ENCODE measurements around the gene LDLRAD2.

LDLRAD2 gene

DNA sequence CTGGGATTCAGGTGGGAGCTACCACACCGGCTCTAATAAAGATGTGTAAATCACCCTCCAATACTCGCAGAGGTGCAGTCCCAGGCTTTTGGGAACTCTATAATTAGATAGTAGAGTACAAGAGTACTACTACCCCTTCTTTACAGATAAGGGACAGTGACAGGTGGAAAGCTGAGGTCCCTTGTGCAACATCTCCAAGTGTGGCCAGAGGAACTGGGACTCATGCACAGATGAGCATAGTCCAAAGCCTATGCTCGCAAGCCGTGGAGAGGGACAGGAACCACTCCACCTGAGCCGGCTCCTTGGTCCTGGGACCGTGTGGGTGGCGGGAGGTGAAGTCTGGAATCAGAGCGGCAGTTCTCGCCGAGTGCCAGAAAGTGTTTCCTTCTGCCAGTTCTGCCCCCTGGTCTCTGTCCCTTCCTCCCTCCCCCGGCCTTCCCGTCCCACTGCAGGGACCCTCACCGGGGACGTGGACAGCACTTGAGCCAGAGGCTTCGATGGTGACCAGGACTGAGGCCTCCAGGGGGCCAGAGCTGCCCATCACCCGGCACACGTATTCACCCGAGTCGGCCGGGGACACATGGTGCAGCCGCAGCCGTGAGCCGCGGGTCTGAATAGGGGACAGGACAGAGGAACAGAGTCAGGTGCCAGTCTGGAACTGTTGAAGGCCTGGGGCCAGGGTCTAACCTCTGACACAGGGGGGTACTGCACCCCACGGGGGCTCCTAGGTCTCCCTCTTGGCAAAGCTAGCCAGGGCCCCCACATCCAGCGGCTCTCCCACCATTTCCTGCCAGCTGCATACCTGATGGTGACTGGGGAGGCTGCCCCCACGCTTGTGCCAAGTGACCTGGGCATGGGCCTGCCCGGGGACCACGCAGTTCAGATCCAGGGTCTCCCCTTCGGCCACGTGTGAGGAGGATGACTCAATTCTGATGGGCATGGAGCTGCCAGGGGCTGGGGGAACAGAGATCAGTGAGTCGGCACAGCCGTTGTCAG, 33.9 kb downstream of the LDLRAD2 start:
- DNase-seq, result no peak

DNA sequence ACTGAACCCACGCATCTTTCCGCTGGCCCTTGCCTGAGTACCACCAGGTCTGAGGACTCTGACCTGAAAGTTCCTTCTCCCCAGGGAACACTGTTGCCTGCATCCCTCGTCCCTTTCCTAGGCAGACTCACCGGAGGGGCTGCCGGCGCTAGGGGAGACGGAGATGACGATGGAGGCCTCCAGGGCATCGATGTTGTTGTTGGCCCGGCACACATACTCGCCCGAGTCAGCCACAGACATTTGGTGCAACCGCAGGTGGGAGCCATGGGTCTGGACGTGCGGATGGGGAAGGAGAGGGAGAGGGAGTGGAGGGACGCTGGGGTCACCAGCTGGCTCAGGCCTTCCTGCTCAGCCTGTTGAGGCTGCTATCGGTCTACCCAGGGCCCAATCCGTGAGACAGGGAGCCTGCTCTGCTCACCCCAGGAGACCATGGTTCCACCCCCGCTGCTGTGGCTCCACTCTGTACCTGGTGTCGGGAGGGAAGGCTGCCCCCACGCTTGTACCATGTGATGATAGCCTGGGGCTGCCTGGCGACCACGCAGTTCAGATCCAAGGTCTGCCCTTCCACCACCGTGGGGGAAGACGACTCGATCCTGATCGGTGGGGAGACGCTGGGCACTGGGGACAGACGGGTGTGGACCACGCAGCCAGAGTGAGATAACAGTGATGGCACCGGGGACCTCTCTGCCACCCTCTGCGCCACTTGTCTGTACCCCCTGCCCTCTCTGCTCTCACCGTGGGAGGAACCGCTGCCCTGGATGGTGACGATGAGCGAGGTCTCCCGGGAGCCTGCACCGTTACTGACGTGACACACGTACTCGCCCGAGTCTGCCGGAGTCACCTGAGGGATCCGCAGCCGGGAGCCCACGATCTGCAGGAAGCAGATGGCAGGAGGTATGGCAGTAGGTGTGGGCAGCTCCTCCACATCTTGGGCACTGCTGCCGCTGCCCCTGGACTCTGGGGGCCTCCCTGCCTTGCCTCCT, 35.4 kb downstream of the LDLRAD2 start:
- no peak for DNase-seq

DNA sequence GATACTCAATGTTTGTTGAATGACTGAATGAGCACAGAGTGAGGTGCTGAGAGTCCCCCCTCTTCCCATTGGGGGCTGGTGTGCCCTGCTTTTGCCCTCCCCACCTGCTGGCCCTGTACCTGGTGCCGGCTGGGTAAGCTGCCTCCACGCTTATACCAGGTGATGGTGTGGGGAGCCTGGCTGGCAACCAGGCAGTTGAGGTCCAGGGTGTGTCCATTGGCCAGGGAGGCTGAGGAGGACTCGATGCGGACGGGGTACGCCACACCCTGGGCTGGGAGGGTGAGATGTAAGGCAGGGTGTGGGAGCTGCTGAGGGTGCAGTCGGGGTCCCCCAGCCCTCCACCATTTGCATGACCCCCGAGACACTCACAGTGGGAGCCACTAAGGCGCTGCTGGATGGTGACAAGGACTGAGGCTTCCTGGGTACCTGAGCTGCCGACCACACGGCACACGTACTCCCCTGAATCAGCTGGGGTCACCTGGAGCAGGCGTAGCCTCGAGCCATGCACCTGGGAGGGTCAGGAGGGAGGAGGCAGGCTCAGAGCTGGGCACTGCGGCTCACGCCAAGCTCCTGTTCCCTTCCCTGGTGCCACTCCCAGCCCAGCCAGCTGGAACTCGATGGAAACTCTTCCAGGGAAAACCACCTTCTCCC, 36.6 kb downstream of the LDLRAD2 start:
- no peak for DNase-seq

DNA sequence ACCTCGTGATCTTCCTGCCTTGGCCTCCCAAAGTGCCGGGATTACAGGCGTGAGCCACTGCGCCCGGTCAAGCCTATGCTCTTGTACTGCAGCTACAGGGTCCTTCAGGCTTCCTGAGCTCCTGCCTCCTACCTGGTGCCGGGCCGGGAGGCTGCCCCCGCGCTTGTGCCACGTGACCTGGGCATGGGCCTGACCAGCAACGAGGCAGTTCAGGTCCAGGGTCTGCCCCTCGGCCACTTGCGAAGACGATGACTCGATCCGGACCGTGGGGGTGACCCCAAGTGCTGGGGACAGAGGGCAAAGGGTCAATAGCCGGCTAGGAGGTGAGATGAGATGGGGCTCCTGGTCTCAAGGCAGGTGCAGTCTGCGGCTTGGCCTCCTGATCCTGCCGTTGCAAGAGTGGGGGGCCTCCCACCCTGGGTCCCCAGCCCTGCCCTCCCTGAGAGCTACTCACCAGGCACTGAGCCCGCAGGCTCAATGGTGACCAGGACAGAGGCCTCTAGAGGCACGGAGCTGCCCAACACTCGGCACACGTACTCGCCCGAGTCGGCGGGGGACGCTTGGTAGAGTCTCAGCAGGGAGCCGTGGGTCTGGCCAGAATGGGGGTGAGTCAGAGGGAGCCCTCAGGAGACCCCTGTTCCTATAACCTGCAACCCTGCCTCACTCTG, 38.0 kb downstream of the LDLRAD2 start:
- DNase-seq, result no peak

DNA sequence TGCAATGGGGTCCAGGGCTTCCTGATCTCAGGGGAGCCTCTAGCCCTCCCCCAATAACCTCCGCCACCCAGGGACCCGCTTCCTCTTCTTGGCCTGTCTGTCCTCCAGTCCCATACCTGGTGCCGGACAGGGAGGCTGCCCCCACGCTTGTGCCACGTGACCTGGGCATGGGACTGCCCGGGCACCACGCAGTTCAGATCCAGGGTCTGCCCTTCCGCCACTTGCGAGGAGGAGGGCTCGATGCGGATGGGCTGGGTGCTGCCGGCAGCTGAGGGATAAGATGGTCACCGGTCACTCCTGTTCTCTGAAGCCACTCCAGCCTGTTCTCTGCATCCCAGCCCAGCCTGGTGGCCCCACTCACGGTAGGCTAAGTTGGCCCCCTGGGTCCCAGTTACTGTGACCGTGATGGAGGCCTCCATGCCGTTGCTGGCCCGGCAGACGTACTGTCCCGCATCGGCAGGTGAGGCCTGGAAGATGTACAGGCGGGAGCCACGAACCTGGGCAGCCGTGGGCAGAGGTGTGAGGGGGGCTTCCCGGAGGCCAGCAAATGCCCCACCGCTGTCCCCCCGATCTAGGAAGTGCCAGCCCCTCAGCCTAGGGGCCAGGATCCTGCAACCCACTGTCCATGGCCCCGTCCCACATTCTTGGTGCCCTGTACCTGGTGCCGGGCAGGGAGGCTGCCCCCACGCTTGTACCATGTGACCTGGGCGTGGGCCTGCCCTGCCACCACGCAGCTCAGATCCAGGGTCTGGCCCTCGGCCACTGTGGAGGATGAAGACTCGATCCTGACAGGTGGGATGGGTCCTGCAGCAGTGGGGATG, 39.6 kb downstream of the LDLRAD2 start:
- no peak for DNase-seq

DNA sequence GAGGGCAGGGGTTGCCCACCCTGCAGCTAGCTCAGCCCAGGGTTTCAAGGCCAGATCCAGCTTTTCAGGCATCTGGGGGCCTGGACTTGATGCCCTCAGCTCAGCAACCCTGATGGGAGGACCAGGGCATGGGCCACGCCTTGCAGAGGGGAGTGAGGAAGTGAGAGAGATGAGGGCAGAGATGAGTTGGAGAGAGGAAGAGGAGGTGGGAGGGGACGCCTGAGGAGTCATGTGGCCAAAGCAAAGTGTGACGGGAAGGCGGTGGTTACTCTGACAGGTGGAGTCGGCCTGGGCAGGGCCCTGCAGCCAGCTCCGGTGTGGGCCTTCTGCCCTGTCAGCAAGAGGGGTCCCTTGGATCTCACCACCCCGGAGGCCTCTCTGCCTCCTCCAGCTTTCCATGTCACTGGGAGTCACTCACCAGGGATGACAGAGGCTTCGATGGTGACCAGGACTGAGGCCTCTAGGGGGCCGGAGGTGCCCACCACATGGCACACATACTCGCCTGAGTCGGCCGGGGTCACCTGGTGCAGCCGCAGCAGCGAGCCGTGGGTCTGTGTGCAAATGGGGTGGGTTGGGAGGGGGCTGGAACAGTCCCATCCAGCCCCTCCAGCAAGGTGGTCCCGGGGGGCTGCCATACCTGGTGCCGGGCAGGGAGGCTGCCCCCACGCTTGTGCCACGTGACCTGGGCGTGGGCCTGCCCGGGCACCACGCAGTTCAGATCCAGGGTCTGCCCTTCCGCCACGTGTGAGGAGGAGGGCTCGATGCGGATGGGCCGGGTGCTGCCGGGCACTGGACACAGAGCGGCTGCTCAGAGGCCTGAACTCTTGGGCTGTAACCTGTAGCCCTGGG, 40.4 kb downstream of the LDLRAD2 start:
- DNase-seq, result no peak

DNA sequence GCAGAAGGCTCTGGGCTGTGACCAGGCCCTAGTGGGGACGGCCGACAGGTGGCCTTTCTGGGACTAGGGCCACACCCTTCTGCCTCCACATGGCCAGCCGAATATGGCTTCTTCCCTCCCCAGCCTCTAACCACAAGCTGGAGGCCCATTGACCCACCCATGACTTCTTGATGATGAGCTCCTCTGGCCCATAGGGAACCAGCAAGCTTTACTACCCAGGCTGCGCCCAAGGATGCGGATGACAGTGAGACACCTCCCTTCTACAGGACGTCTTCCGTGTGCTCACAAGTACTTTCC, 41.0 kb downstream of the LDLRAD2 start:
- DNase-seq, result no peak

DNA sequence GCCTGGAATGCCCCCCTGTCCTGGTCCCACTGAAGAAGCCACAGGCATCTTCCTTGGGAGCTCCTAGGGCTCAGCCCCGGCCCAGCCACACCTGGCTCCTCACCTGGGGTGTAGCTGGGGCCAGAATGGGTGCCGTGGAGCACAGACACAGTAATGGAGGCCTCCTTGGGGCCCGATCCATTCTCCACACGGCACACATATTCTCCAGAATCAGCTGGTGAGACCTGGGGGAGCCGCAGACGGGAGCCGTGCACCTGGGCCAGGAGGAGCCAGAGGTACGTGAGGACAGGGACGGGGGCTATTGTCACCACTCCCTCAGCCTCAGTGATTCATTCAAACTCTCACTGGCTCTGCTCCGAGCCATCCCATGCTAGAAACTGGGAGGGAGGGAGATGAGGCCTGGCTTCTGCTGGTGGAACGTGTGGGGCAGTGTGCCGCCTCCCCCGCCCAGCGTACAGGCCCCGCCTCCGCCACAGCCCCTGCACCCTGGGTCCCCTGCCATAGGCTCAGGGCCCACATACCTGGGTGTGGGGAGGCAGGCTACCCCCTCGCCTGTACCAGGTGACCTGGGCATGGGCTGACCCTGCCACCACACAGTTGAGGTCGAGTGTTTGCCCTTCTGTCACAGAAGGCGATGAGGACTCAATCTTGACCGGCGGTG, 42.2 kb downstream of the LDLRAD2 start:
- no peak for DNase-seq

DNA sequence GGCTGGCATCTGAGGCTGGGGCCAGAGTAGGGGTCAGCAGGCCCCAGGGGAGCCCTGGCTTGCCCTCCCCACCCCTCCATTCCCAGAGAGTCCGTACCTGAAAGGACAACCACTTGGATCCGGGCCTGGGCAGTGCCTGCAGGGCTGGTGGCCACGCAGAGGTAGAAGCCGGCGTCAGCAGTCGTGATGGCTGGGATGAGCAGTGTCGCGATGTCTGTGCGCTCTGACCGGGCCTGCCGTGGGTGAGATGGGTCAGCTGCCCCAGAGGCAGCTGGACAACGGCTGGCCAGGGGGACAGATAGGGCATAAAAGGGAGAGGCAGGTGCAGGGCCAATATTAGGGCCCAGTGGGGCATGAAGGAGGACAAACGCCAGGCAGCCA, 42.7 kb downstream of the LDLRAD2 start:
- DNase-seq, result no peak

DNA sequence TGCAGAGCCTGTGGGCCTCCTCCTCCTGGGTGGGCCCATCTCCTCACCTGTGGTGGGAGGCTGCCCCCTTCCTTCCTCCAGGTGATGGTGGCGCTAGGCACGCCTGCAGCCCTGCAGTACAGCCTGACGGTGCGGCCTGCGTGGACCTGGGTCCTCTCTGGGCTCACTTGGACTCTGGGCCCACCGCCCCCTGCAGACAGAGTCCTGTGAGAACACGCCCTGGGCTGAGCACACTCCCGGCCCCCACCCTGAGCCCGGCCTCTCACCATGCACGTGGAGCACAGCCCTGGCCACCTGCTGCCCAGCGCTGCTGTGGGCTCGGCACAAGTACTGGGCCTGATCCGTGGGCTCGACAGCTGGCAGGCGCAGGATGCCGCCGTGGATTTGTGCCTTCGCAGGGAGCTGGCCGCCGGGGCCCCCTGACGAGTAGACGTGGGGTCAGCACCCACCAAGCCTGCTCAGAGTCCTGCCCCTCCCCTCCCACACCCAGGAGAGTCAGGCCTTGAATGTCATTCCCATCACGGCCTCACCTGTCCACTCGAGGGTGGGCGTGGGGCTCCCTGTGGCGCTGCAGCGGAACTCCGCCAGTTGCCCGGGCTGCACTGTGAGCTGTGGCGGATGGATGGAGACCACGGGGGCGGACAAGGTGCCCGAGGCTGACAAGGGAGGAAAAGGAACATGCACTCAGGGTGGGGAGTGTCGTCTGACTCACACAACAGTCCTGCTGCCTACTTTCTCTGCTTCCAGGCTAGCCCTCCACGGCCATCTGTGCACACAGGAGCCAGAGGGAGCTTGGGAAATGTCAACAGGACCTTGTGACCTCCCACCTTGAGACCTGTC, 43.4 kb downstream of the LDLRAD2 start:
- no peak for DNase-seq

DNA sequence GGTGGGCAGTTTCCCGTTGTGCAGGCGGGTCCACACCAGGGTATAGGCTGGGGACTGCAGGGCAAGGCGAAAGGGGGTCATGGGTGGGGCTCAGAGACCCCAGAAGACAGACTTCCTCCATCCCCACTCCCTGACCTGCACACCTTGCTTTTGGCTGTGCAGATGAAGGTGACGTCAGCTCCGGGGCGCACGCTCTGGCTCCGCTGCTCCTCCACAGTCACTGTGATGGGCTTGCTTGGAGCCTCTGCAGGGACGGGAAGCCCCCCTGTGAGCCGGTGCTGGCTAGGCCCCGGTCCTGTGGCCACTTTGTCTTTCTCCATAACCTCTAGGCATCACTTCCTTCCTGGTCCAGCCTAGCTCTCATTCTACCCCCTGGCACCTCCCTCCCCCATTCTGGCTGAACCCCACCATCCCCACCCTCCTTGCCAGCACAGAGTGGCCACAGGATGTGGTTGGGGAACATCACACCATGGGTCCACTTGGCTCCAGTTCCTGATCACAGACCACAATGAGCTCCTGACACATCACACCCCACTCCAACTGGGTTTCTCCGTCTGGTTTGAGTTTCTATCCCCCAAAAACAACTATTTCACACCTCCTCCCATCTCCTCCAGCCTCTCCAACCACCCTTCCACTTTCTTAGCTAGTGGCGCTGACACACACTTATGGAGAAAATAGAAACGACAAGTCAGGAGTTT, 45.2 kb downstream of the LDLRAD2 start:
- DNase-seq, result no peak

DNA sequence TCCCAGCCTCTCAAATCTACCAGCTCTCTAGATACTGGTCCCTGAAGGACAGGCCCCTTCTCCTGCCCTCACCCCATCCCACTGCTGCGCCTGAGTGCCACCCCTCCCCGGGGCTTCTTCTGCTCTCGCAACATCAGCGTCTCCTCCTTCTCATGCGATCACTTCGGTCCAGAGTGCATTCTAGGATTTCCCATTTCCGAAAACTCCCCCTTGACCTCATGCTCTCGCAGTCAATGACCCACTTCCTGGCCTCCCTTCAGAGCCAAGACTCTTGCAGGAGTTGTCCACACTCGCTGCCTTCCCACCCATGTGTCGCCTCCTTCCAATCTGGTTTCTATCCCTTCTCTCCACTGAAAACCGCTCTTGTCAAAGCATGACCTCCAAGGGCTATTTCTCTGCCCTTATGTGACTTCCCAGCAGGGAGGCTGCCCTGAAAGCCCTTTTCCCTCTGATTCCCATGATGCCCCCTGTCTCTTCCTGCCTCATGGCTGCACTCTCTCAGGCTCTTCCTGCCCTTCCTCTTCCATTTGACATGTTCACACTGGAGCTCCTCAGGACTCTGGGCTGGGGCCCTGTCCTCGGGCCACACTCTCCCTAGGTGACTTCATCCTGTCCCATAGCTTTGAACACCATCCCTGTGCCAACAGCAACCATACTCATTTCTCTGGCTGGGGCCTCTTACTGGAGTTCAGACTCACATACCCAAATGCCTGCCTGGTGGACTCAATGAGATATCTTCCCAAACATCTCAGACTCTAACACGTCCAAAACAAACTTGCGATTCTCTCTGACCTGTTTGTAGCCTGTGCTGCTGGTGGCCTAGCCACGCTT, 46.0 kb downstream of the LDLRAD2 start:
- no peak for DNase-seq

DNA sequence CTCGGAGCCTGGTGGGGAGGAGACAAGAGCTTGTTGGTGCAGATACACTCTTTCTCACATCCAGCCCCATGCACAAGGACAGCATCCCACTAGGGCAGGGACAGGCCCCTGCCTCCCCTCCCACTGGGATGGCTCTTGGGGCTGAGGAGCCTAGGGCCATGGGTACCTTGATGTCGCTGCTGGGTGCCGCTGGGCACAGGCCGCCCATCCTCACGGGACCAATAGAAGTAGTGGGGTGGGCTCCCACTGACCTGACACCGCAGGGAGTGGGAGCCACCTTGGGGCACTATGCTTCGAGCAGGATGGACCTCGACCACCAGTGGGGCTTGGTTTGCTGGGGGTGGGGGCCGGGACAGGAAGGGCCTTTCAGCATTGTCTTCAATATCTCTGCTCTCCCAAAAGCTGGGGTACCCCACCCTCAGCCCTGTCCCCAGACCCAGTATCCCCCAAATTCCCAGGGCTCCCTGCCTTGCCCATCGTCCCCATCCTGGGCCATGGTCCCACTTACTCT, 47.7 kb downstream of the LDLRAD2 start:
- DNase-seq, result no peak

DNA sequence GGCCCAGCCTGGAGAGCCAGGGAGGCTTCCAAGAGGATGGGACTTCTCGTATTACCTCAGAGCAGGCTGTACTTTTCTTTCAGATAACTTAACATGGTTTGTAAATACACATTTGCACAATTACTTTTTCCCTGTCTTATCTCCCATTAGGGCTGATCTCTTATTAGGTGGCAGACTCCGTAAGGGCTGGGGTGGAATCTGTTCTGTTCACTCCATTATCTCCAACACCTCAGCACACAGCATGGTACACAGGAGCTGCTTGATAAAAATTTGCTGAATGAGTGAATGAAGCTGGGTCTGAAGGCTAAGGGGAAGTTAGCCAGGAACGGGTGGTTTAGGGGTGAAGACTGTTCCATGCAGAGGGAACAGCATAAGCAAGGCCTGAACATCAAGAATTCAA, 48.9 kb downstream of the LDLRAD2 start:
- no peak for DNase-seq

DNA sequence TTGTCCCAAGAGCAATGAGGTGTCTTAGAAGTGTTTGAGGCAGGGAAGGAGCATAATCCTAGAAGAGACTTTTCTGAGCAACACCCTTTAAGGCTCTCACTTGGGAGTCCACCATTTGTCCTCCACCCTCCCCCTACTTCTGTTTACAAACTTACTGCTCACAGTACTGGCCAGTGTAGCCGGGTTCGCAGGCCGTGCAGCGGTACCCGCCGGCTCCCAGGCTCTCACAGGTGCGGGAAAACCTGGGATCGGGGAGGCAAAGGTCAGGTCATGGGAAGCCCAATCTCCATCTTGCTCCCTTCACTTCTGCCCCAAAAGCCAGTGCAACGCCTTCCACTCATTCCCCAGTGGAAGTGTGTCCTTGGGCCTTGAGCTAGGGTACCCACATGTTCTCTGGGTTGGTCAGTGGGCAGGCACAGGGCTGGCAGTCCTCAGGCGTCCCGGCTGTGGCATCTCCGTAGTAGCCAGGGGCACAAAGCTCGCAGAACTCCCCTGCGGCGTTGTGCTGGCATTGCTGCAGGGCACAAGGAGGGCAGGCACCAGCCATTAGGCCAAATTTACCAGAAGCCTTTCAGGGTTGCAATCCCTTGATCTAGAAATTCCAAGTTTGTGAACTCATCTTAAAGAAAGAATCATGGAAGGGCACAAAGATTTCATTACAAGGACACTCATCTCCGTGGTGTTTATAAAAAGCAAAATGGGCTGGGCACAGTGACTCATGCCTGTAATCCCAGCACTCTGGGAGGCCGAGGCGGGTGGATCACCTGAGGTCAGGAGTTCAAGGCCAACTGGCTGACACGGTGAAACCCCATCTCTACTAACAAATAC, 49.8 kb downstream of the LDLRAD2 start:
- DNase-seq, result no peak

DNA sequence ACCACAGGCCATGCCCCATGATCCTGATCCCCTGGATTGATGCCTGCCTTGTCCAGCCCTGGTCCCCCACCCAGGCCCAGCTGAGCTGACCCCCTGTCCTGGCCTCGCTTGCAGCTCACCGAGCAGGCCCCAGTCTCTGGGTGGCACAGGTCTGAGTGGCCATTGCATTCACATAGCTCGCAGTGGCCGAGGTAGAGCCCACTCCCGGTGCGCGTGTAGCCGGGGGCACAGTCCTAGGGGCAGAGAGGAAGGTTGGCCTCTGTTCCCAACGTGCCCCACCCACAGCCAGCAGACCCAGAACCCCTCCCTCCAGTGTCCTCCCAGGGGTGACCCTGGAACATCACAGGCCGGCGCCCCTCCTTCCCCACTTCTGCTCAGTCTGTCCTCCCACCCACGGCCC, 51.9 kb downstream of the LDLRAD2 start:
- DNase-seq, result no peak

DNA sequence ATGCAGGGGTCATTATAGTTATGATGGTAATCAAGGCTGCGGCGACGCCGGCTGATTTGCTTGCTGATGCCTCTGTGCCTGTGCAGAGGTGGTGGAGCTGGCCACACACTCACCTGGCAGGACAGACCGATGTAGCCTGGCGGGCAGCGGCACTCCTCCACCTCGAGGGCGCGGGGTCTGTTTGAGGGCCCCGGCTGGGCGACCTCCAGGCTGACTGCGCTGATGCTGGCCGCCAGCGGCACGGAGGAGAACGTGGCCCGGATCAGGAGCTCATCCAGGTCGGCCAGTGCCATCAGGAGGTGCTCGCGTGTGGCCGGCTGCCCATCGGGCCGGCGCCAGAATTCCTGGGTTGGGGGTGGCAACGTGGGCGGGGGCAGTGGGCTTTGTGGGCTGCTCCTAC, 52.7 kb downstream of the LDLRAD2 start:
- DNase-seq, result no peak

Measured in NCI-H2107 (cell line).